Vagina (tissue), 2 donors: Measurements from ENCODE around the gene GABBR2. TPM values are rescaled to one million over a fixed set of nuclear protein-coding genes. Genes with fewer than 3 reads are reported as not detected.

ENCODE experiments used
- DNase-seq, 2 donors: peaks; one replicate each; pipeline ENCODE4 v3.0.0-alpha.2; 2017; ENCODE audit errors: extremely low spot score in 2 of 2
- H3K27ac ChIP-seq: fragments of 200-600 bp; sonication (generic); one replicate; pipeline ENCODE4 v1.5.1; 2019
- H3K27me3 ChIP-seq: fragments of 200-600 bp; sonication (generic); one replicate; pipeline ENCODE4 v1.5.1; 2019
- H3K36me3 ChIP-seq, 2 donors: fragments of 200-600 bp; sonication (generic); one replicate each; pipeline ENCODE4 v1.5.1; 2017 to 2019
- H3K4me1 ChIP-seq: fragments of 200-600 bp; sonication (generic); one replicate; pipeline ENCODE4 v1.5.1; 2019
- H3K4me3 ChIP-seq, 2 donors: fragments of 200-600 bp; sonication (generic); 1 replicate in 1 of 2; 2 replicates in 1 of 2; pipeline ENCODE4 v1.5.1; 2016 to 2019
- H3K9me3 ChIP-seq: fragments of 200-600 bp; sonication (generic); one replicate; pipeline ENCODE4 v1.5.1; 2019
- POLR2A ChIP-seq, 2 donors: fragments of 450-650 bp; IDR thresholded peaks; one replicate each; pipeline ENCODE4 v1.6.1; 2017; ENCODE audit warnings: antibody characterized with exemption in 2 of 2, mild to moderate bottlenecking in 2 of 2, moderate library complexity in 2 of 2
- POLR2AphosphoS5 ChIP-seq, 2 donors: sonication (generic); formaldehyde crosslinking; IDR thresholded peaks; one replicate each; pipeline ENCODE4 v1.9.0; 2017; ENCODE audit warnings: antibody characterized with exemption in 2 of 2, mild to moderate bottlenecking in 2 of 2, low read depth in 1 of 2; ENCODE audit not compliant: insufficient read depth in 1 of 2
- intact Hi-C: fragments of 100-400 bp; cut with DNase I; formaldehyde crosslinking; loops from one replicate; pipeline ENCODE4 v1.15.1; 2023
- total RNA-seq: library from RNA; depleted of rRNA; stranded (reverse); fragments of >200 nt; gene quantifications from one replicate; pipeline ENCODE4 v1.2.3, GENCODE V29; 2016
- TF ChIP-seq, protein P1 (sequence below), 3 experiments: fragments of 450-650 bp in 2 of 3; fragments of 200-600 bp in 1 of 3; sonication (generic) in 1 of 3; IDR thresholded peaks; one replicate each; pipeline ENCODE4 v1.5.1; 2017 to 2019; ENCODE audit warnings: antibody characterized with exemption in 3 of 3, mild to moderate bottlenecking in 2 of 3, moderate library complexity in 2 of 3

Gene GABBR2
- total RNA-seq, 1 donor from 2014 or later: not detected

DNA sequence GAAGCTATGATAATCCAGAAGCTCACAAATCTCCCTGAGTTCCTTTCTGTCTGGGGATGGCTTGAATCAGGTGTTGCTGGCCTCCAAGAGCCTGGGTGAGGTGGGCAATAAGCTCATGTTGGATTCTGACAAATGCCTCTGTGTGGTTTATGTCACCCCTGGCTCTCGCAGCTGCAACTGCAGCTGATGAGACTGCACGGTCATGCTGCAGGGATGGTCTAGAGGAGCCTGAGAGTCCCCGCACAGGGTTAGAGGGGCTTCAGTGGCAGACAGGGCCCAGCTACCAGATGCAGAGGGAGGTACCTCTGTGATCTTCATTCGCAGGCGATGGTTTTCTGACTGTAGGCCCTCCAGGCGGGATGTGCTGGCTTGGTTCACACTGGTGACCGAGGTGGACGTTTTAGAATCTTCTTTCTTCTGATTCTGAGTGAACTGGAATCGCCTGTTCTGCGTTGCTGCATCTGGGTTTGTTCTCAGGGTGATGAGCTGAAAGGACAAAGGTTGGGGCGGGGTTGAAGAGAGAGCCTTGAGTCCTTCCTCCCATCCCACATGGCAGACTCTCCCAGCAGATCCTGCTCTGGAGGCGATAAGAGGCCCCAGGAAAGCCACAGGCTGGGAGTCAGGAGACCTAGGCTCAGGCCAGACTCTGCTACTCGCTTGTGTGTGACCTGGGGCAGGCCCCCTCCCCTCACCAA lies 405.6 kb downstream of the GABBR2 start:
- Histone ChIP-seq H3K36me3 (no peaks in the 10 kb centered on the region), H3K27ac (no peak overlapping the region), H3K27me3 (no peaks in the 10 kb centered on the region), H3K9me3 (no peaks in the 10 kb centered on the region), H3K4me3 (no peak overlapping the region), H3K4me1 (no peaks in the 10 kb centered on the region)
- intact Hi-C loops: no loop called here
- no peak for DNase-seq
- TF ChIP-seq, protein P1, sequence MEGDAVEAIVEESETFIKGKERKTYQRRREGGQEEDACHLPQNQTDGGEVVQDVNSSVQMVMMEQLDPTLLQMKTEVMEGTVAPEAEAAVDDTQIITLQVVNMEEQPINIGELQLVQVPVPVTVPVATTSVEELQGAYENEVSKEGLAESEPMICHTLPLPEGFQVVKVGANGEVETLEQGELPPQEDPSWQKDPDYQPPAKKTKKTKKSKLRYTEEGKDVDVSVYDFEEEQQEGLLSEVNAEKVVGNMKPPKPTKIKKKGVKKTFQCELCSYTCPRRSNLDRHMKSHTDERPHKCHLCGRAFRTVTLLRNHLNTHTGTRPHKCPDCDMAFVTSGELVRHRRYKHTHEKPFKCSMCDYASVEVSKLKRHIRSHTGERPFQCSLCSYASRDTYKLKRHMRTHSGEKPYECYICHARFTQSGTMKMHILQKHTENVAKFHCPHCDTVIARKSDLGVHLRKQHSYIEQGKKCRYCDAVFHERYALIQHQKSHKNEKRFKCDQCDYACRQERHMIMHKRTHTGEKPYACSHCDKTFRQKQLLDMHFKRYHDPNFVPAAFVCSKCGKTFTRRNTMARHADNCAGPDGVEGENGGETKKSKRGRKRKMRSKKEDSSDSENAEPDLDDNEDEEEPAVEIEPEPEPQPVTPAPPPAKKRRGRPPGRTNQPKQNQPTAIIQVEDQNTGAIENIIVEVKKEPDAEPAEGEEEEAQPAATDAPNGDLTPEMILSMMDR (IDR thresholded peaks at IDR 0.05): no peak
- no peak for TF ChIP-seq POLR2AphosphoS5 (IDR thresholded peaks at IDR 0.05; ENCODE audit: insufficient read depth in 1 of 2, low read depth in 1 of 2)
- TF ChIP-seq POLR2A (IDR thresholded peaks at IDR 0.05): no peak

DNA sequence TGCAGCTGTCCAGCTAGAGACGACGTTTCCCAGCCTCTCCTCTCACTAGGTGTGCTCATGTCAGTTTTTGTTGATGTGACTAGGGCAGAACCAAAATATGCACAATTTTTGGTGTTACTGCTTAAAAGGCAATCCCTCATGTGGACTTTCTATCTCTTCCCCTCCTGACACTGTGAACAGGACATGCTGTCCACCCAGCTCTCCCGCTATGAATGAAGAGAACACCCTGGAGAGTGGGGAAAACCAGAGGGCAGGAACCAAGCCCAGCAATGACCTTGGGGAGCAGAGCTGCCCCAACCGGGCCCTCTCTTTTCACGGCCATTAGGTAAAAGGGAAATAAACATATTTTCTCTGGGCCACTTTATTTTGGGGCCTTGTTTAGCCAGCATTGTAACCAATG lies 406.6 kb downstream of the GABBR2 start:
- H3K27ac ChIP-seq: no peak overlapping the region
- no peak overlapping the region for H3K4me3 ChIP-seq
- TF ChIP-seq POLR2A (IDR thresholded peaks at IDR 0.05): no peak
- no peak for TF ChIP-seq POLR2AphosphoS5 (IDR thresholded peaks at IDR 0.05; ENCODE audit: insufficient read depth in 1 of 2, low read depth in 1 of 2)
- TF ChIP-seq, protein P1 (IDR thresholded peaks at IDR 0.05): no peak
- H3K27me3 ChIP-seq: no peaks in the 10 kb centered on the region
- no peaks in the 10 kb centered on the region for H3K36me3 ChIP-seq
- intact Hi-C loops: no loop called here
- no peaks in the 10 kb centered on the region for H3K4me1 ChIP-seq
- H3K9me3 ChIP-seq: no peaks in the 10 kb centered on the region
- DNase-seq: no peak

DNA sequence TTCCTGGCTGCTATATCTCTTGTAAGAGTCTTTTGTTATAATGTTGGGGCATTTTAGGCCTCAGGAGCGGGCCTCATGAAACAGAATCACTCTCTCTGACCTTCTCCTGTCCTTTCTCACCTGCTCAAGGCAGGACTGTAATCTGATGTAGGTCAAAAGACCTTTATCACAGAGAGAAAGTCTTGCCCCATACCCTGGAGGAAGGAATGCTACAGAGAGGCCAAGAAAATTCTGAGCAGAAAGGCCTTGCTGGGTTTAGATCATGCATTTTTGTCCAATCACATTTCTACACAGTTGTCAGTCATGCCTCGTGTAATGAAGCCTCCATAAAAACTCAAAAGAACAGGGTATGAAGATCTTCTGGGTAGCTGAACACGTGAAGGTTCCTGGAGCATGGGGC lies 408.1 kb downstream of the GABBR2 start:
- H3K4me1 ChIP-seq: no peaks in the 10 kb centered on the region
- no peak overlapping the region for H3K27ac ChIP-seq
- H3K36me3 ChIP-seq: no peaks in the 10 kb centered on the region
- no peaks in the 10 kb centered on the region for H3K9me3 ChIP-seq
- no peaks in the 10 kb centered on the region for H3K27me3 ChIP-seq
- intact Hi-C loops: no loop called here
- DNase-seq: no peak
- H3K4me3 ChIP-seq: no peak overlapping the region
- TF ChIP-seq, protein P1 (IDR thresholded peaks at IDR 0.05): no peak
- TF ChIP-seq POLR2A (IDR thresholded peaks at IDR 0.05): no peak
- TF ChIP-seq POLR2AphosphoS5 (IDR thresholded peaks at IDR 0.05; ENCODE audit: insufficient read depth in 1 of 2, low read depth in 1 of 2): no peak

DNA sequence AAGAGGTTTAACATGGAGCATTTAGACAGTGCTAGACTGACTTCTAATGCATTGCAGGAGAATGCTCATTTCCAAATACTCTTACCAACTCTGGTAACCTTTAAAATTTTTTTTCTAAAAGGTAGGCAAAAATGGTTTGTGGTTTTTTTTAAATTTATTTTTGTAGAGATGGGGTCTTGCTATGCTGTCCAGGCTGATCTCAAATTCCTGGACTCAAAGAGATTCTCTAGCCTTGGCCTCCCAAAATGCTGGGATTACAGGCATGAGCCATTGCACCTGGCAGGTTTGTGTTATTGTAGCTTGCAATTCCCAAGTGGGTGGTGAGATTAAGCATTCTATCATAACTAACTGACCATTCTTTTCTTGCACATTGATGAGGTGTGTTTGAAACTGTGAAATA lies 410.3 kb downstream of the GABBR2 start:
- H3K36me3 ChIP-seq: no peaks in the 10 kb centered on the region
- no peak overlapping the region for H3K27ac ChIP-seq
- DNase-seq: no peak
- intact Hi-C loops: no loop called here
- TF ChIP-seq POLR2AphosphoS5 (IDR thresholded peaks at IDR 0.05; ENCODE audit: insufficient read depth in 1 of 2, low read depth in 1 of 2) (no peak), POLR2A (IDR thresholded peaks at IDR 0.05) (no peak)
- TF ChIP-seq, protein P1 (IDR thresholded peaks at IDR 0.05): no peak
- H3K27me3 ChIP-seq: no peaks in the 10 kb centered on the region
- no peaks in the 10 kb centered on the region for H3K4me1 ChIP-seq
- H3K4me3 ChIP-seq: no peak overlapping the region
- no peaks in the 10 kb centered on the region for H3K9me3 ChIP-seq

DNA sequence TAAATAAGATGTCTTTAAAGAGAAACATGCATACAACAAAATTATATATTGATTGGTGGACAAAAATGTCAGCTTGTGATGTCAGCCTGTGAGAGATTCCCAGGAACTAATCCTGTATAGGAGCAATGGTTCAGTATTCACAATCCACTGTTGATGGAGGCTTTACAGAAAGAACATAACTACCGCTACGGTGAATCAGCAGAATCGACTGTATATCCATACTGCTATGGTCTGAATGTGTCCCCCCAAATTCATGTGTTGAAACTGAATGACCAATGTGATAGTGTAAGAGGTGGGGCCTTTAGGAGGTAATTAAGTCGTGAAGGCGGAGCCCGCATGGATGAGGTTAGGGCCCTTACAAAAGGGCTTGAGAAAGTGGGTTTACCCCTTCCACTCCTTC lies 412.9 kb downstream of the GABBR2 start:
- DNase-seq: no peak
- H3K27ac ChIP-seq: no peak overlapping the region
- intact Hi-C loops: no loop called here
- no peaks in the 10 kb centered on the region for H3K36me3 ChIP-seq
- no peaks in the 10 kb centered on the region for H3K9me3 ChIP-seq
- no peaks in the 10 kb centered on the region for H3K27me3 ChIP-seq
- no peaks in the 10 kb centered on the region for H3K4me1 ChIP-seq
- no peak overlapping the region for H3K4me3 ChIP-seq
- TF ChIP-seq, protein P1 (IDR thresholded peaks at IDR 0.05): no peak
- TF ChIP-seq POLR2AphosphoS5 (IDR thresholded peaks at IDR 0.05; ENCODE audit: insufficient read depth in 1 of 2, low read depth in 1 of 2) (no peak), POLR2A (IDR thresholded peaks at IDR 0.05) (no peak)
